Esophagus squamous epithelium (tissue), 5 donors: Measurements from ENCODE around the gene RPS2. TPM values are rescaled to one million over a fixed set of nuclear protein-coding genes. Genes with fewer than 3 reads are reported as not detected.
A peak's percentile ranks its signal among the peaks of the same experiment; 100 is the strongest.

ENCODE experiments used
- DNase-seq: peaks from one replicate; lab custom pipeline; 2025; lab: John Stamatoyannopoulos, UW
- H3K27ac ChIP-seq, 4 donors: fragments of 200-600 bp; sonication (generic); one replicate each; pipeline ENCODE4 v1.5.1; 2016 to 2019; ENCODE audit warnings: mild to moderate bottlenecking in 1 of 4
- H3K27me3 ChIP-seq, 4 donors: fragments of 200-600 bp; sonication (generic); 1 replicate in 3 of 4; 2 replicates in 1 of 4; pipeline versions ENCODE4 v1.5.1 to v1.6.0; 2017 to 2021; ENCODE audit warnings: antibody characterized with exemption in 1 of 4
- H3K36me3 ChIP-seq, 3 donors: fragments of 200-600 bp; sonication (generic); one replicate each; pipeline ENCODE4 v1.5.1; 2016 to 2019
- H3K4me1 ChIP-seq, 3 donors: fragments of 200-600 bp; sonication (generic); one replicate each; pipeline ENCODE4 v1.5.1; 2017 to 2019
- H3K4me3 ChIP-seq, 4 donors: fragments of 200-600 bp; sonication (generic); 1 replicate in 3 of 4; 2 replicates in 1 of 4; pipeline ENCODE4 v1.5.1; 2016 to 2019; ENCODE audit warnings: mild to moderate bottlenecking in 2 of 4, moderate library complexity in 1 of 4
- H3K9me3 ChIP-seq, 3 donors: fragments of 200-600 bp; sonication (generic); one replicate each; pipeline ENCODE4 v1.5.1; 2016 to 2019
- CTCF ChIP-seq, 6 experiments: fragments of 450-650 bp in 4 of 6; fragments of 200-600 bp in 2 of 6; sonication (generic) in 2 of 6; IDR thresholded peaks; one replicate each; pipeline ENCODE4 v1.5.1; 2016 to 2019; ENCODE audit warnings: antibody characterized with exemption in 6 of 6, mild to moderate bottlenecking in 4 of 6, moderate library complexity in 4 of 6
- POLR2A ChIP-seq, 4 donors: fragments of 450-650 bp; IDR thresholded peaks; one replicate each; pipeline ENCODE4 v1.6.1; 2017; ENCODE audit warnings: antibody characterized with exemption in 4 of 4, mild to moderate bottlenecking in 4 of 4, moderate library complexity in 3 of 4
- WGBS, 2 donors: methylation state at CpG; one replicate each; pipeline ENCODE4 v1.1.5; 2018; 5-methylcytosine and 5-hydroxymethylcytosine counted together
- intact Hi-C: fragments of 100-400 bp; cut with DNase I; formaldehyde crosslinking; loops from one replicate; pipeline ENCODE4 v1.15.0; 2022
- total RNA-seq, 4 donors: library from RNA; depleted of rRNA; stranded (reverse); fragments of >200 nt; gene quantifications; one replicate each; pipeline ENCODE4 v1.1.0, GENCODE V29; 2016
- donor health status: DM: yes; HTN: yes; CAD: no.

The RPS2 gene
- total RNA-seq, 4 donors from 2014 or later = 1,980 to 2,837 (median 2,292) TPM

- Histone ChIP-seq H3K27me3 (peaks cover 11 to 100% (median 17%) of the 10 kb centered on the region in 4 donors), H3K36me3 (no peaks in the 10 kb centered on the region), H3K4me3 (peak within 1 kb of the TSS; percentile 20 to 55 (median 52)), H3K9me3 (no peaks in the 10 kb centered on the region), H3K27ac (peak within 1 kb of the TSS in 2 of 4 donors; percentile 33 to 55), H3K4me1 (peaks cover 36 to 77% (median 38%) of the 10 kb centered on the region in 3 donors)
- WGBS, 2 donors = 12% methylated on average over 7 of the region's 71 CpGs; no CpG with 5 or more reads in 1 of the 2 donors
- DNase-seq = no peak
- no peak for TF ChIP-seq CTCF (IDR thresholded peaks at IDR 0.05)
- TF ChIP-seq POLR2A (IDR thresholded peaks at IDR 0.05) = no peak
- intact Hi-C loops = no loop called here
Measured at GRCh38 chr16:1918351-1919326, 46.0 kb downstream of the RPS2 start, which contains the start of gene HS3ST6. HS3ST6 (minus strand) TSS chr16:1918415; CDS start chr16:1918323, 92 bp downstream.

GRCh38 chr16:1917665-1918350 is 46.8 kb downstream of the RPS2 start:
- no peak for DNase-seq
- peak overlapping the region in 2 of 4 donors; percentile 33 to 55 for H3K27ac ChIP-seq
- WGBS, 2 donors = no CpG with 5 or more reads among the region's 81 CpGs
- no peaks in the 10 kb centered on the region for H3K9me3 ChIP-seq
- intact Hi-C loops = no loop called here
- H3K4me1 ChIP-seq = peaks cover 32 to 77% (median 33%) of the 10 kb centered on the region in 3 donors
- H3K27me3 ChIP-seq = peaks cover 11 to 97% (median 17%) of the 10 kb centered on the region in 4 donors
- TF ChIP-seq CTCF (IDR thresholded peaks at IDR 0.05) = no peak
- no peak for TF ChIP-seq POLR2A (IDR thresholded peaks at IDR 0.05)
- H3K4me3 ChIP-seq = peak overlapping the region; percentile 20 to 55 (median 52)
- no peaks in the 10 kb centered on the region for H3K36me3 ChIP-seq

- TF ChIP-seq POLR2A (IDR thresholded peaks at IDR 0.05) = no peak
- TF ChIP-seq CTCF (IDR thresholded peaks at IDR 0.05) = no peak
- whole genome bisulfite sequencing, 2 donors = 0 to 2% methylated on average over 2 to 9 of the region's 22 CpGs
- no peak for DNase-seq
- Histone ChIP-seq H3K36me3 (no peaks in the 10 kb centered on the region), H3K4me1 (peaks cover 33 to 81% (median 36%) of the 10 kb centered on the region in 3 donors), H3K4me3 (peak overlapping the region; percentile 10 to 55 (median 52)), H3K27ac (peak overlapping the region in 2 of 4 donors; percentile 4 to 33), H3K9me3 (no peaks in the 10 kb centered on the region), H3K27me3 (peaks cover 11 to 90% (median 17%) of the 10 kb centered on the region in 4 donors)
- intact Hi-C loops = no loop called here
Measured at GRCh38 chr16:1917056-1917664, 47.5 kb downstream of the RPS2 start.

GRCh38 chr16:1916640-1916990 is 48.0 kb downstream of the RPS2 start:
- H3K27me3 ChIP-seq = peaks cover 11 to 85% (median 17%) of the 10 kb centered on the region in 4 donors
- intact Hi-C loops = no loop called here
- no peak for DNase-seq
- peak overlapping the region in 2 of 4 donors; percentile 4 to 13 for H3K27ac ChIP-seq
- TF ChIP-seq CTCF (IDR thresholded peaks at IDR 0.05) (no peak), POLR2A (IDR thresholded peaks at IDR 0.05) (no peak)
- H3K36me3 ChIP-seq = peaks cover 0 to 2% (median 0%) of the 10 kb centered on the region in 3 donors
- 7 to 11% methylated on average over 3 of the region's 5 CpGs for WGBS, 2 donors
- H3K4me1 ChIP-seq = peaks cover 33 to 87% (median 37%) of the 10 kb centered on the region in 3 donors
- H3K4me3 ChIP-seq = peak overlapping the region in 3 of 4 donors; percentile 10 to 55 (median 49)
- H3K9me3 ChIP-seq = no peaks in the 10 kb centered on the region
